T-helper 1 cell treated with Interleukin-12 subunit alpha and Interleukin-12 subunit beta and Interleukin-4 antibody, amounts not matched to agents 30 ng/mL and 1 ng/mL, for 36 hours (primary cell): ENCODE measurements around the gene CHRNB4. TPM values are rescaled to one million over a fixed set of nuclear protein-coding genes. Genes with fewer than 3 reads are reported as not detected.
"Not testable (repeated sequence)": the region's sequence is repeated elsewhere in the genome, so short reads cannot be mapped to it uniquely, and the experiment has no call there.

Experiments used
- intact Hi-C: fragments of 100-400 bp; cut with micrococcal nuclease; formaldehyde crosslinking; loops from one replicate; pipeline ENCODE4 v1.15.1; 2024
- total RNA-seq: library from RNA; stranded (reverse); gene quantifications from 2 replicates; pipeline ENCODE4 v1.2.3, GENCODE V29; 2022

CHRNB4 gene, protein sequence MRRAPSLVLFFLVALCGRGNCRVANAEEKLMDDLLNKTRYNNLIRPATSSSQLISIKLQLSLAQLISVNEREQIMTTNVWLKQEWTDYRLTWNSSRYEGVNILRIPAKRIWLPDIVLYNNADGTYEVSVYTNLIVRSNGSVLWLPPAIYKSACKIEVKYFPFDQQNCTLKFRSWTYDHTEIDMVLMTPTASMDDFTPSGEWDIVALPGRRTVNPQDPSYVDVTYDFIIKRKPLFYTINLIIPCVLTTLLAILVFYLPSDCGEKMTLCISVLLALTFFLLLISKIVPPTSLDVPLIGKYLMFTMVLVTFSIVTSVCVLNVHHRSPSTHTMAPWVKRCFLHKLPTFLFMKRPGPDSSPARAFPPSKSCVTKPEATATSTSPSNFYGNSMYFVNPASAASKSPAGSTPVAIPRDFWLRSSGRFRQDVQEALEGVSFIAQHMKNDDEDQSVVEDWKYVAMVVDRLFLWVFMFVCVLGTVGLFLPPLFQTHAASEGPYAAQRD
- not detected in 2 replicates for total RNA-seq

GRCh38 chr15:78641102-78641748 is at the start of gene CHRNB4:
CHRNB4 (minus strand) TSS chr15:78641210; CDS start chr15:78641133, 77 bp downstream.
- intact Hi-C loops, result no loop called here

GRCh38 chr15:78689626-78690025 is 48.6 kb upstream of the CHRNB4 start:
- intact Hi-C loops, result no loop called here

- intact Hi-C loops, result no loop called here
Observed at GRCh38 chr15:78685925-78686324, 44.9 kb upstream of the CHRNB4 start.

DNA sequence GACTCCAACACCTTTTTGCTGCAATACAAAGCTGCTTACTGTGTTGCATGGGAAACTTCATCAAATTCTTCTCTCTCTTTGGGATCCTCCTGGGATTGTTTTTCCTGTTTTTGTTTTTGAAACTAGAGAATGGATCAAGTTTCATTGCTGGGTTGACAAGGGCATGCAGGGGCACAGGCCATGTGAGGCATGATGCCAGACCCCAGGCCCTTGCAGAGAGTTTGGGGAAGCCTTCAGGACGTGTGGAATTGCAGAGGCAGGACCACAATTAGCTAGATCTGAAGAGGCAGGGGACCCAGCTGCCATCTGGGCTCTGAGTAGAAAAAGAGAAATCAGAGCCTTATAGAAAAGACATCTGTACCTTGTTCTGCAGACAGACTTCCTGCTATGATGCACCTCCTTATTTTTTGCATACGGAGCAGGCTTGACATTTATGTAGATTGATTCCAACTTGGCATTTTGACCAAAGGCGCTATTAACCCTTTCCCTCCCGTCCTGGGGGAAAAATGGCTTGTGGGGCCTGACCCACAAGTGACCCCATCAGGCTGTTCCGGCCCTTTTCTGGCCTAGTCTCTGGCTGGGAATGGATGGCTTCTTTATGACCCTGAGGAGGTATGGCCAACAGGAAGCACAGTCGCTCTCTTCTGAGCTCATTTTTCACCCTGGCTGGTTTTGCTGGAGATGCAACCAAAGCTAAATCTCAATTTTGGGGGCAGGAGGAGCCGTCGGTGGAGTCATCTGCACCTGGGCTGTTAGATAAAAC is 44.3 kb upstream of the CHRNB4 start:
- intact Hi-C loops, result no loop called here

DNA sequence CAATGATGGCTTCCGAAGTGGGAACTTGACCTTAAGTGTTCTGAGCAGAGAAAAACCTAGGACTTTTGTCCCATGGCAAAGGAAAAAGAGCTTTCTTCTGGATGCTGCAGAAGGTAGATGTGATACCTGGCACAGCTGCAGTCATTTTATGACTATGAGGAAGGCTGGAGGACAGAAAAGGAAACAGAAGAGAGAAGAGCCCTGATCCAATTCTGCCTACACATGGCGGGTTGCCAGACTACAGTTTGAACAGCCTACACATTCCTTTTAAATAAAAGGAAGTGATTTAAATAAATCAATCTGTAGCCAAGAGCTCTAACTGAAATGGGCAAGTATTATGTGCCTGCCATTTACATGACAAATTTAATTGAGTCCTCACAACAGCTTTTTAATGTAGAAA is 43.6 kb upstream of the CHRNB4 start:
- intact Hi-C loops, result no loop called here

GRCh38 chr15:78683599-78683998 is 42.6 kb upstream of the CHRNB4 start:
- intact Hi-C loops, result not testable (repeated sequence)

- intact Hi-C loops, result no loop called here
Observed at GRCh38 chr15:78682693-78683410, 41.8 kb upstream of the CHRNB4 start.

GRCh38 chr15:78682004-78682651 is 41.1 kb upstream of the CHRNB4 start:
- intact Hi-C loops, result no loop called here

GRCh38 chr15:78681281-78682003 is 40.4 kb upstream of the CHRNB4 start:
- intact Hi-C loops, result no loop called here

- intact Hi-C loops, result no loop called here
Observed at GRCh38 chr15:78680431-78681075, 39.5 kb upstream of the CHRNB4 start.

DNA sequence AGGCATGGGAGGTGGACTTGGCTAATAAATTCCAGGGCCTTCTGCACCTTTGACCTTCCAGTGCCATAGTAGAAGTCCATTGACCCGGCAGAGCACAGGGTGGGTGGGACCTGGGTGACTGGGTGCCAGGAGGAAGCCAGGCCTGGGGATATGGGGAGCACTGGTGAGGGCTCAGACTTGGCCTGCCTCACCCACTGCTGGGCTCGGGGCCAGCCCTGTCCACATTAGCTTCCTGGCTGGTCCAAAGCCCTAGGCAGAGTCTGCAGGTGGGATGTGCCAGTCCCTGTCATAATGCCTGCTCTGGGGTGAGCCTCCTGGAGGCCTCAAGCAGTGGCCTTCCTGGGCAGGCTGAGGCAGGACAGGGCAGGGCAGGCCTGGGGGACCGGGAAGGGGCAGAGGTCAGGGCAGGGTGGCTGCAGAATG is 38.1 kb upstream of the CHRNB4 start:
- intact Hi-C loops, result no loop called here

DNA sequence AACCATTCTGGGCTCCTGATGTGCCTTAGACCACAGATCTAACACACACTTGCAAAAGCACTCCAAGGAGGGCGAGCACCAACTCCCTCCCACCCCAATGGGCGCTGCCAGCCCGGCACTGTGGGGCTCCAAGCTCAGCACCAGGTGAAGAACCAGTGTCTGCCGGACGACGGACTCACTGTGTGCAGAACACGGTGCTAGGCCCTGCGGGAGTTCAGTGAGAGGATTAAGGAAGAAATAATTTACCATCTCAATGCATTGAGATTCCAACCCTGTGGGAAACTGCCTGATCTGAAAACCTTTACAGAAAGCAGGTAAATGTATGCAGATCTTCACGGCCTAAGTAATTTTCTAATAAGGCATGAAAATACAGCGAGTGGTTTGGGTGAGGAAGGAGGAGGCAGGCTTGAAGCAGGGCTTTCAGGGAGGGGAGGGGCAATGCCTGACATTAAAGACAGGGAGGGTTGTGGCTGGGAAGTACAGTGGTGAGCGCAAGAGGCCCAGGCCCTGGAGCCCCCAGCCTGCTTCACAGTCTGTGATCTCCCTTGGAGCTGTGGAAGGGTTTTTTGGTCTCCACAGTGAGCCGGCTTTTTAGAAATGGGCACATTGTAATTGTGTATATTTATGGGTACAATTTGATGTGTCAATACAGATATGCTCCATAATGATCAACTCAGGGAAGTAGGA is 35.6 kb upstream of the CHRNB4 start:
- intact Hi-C loops, result no loop called here

GRCh38 chr15:78675617-78676360 is 34.8 kb upstream of the CHRNB4 start:
- intact Hi-C loops, result no loop called here

GRCh38 chr15:78675206-78675605 is 34.2 kb upstream of the CHRNB4 start:
- intact Hi-C loops, result no loop called here

- intact Hi-C loops, result no loop called here
Observed at GRCh38 chr15:78673917-78674444, 33.0 kb upstream of the CHRNB4 start.

DNA sequence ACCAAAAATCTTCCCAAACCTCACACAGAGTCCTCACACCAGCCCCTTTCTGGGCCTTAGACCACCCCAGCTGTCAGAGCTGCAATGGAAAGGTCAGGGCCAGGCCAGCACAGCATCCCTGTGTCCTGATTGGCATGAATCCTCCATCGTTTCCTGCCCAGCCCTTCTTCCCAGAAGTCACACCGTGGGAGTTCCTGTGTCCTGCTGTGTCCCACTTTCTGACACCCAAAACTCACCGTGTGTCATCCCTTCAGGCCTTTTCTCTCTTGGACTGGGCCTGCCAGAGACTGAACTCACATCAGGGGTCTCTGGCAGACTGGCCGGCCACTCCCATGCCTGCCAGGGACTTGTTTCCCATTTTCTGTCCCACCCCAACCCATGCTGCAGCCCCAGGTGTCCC is 32.5 kb upstream of the CHRNB4 start:
- intact Hi-C loops, result no loop called here

- intact Hi-C loops, result no loop called here
Observed at GRCh38 chr15:78672285-78673014, 31.4 kb upstream of the CHRNB4 start.
